Measurements from ENCODE around the gene ATXN3.

DNA sequence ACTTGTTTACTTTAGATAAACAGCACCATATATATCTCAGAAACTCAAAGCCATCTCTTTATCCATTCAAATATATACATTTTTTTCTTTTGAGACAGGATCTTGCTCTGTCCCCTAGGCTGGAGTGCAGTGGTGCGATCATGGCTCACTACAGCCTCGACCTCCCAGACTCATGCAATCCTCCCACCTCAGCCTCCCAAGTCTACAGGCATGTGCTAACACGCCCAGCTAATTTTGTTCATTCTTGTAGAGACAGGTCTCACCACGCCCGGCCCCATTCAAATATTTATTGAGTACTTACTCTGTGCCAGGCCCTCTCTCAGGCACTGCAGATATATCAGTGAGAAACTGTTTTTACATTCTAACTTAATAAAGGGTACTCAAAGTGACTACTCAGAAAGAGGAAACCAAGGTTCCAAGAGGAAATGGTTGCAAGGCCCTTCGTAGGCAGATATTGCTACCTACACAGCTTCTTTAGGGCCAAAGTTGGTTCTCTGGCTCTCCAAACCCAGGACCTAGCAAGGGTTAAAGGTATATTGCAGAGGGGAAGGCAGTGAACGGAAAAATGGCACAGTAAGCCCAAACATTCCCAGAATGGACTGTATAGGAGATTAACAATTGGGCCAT lies 2.9 kb downstream of the ATXN3 start:
- TF ChIP-seq, protein P1, sequence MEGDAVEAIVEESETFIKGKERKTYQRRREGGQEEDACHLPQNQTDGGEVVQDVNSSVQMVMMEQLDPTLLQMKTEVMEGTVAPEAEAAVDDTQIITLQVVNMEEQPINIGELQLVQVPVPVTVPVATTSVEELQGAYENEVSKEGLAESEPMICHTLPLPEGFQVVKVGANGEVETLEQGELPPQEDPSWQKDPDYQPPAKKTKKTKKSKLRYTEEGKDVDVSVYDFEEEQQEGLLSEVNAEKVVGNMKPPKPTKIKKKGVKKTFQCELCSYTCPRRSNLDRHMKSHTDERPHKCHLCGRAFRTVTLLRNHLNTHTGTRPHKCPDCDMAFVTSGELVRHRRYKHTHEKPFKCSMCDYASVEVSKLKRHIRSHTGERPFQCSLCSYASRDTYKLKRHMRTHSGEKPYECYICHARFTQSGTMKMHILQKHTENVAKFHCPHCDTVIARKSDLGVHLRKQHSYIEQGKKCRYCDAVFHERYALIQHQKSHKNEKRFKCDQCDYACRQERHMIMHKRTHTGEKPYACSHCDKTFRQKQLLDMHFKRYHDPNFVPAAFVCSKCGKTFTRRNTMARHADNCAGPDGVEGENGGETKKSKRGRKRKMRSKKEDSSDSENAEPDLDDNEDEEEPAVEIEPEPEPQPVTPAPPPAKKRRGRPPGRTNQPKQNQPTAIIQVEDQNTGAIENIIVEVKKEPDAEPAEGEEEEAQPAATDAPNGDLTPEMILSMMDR (IDR thresholded peaks at IDR 0.05; ENCODE audit: low read length): no peak
- TF ChIP-seq EZH2 (optimal IDR thresholded peaks at IDR 0.05; ENCODE audit: low read depth, low read length) (no peak), EZH2phosphoT487 (IDR thresholded peaks at IDR 0.05; ENCODE audit: low read length) (no peak)

All from MM.1S (cell line).